HepG2 (cell line): ENCODE data around the gene H2AZ1. TPM values are rescaled to one million over a fixed set of nuclear protein-coding genes. Genes with fewer than 3 reads are reported as not detected.
A peak's percentile ranks its signal among the peaks of the same experiment; 100 is the strongest.

Source experiments
- ARID4A ChIP-seq: sonication (generic); formaldehyde crosslinking; IDR thresholded peaks from 2 replicates; pipeline ENCODE4 v1.5.0; 2020; ENCODE audit warnings: mild to moderate bottlenecking, missing genetic modification reagents, borderline replicate concordance
- ATF7-NPFF ChIP-seq: sonication (generic); formaldehyde crosslinking; IDR thresholded peaks from 2 replicates; pipeline ENCODE4 v1.8.1; 2023; ENCODE audit warnings: mild to moderate bottlenecking, low read depth, missing genetic modification reagents, moderate library complexity
- CTCF ChIP-seq: sonication (generic); formaldehyde crosslinking; IDR thresholded peaks from 2 replicates; pipeline ENCODE4 v1.5.0; 2020; ENCODE audit warnings: mild to moderate bottlenecking, missing genetic modification reagents, moderate library complexity
- KAT7 ChIP-seq: IDR thresholded peaks from 2 replicates; pipeline ENCODE4 v1.6.1; 2018; ENCODE audit warnings: borderline replicate concordance, missing compliant biosample characterization
- MEIS2 ChIP-seq: sonication (generic); formaldehyde crosslinking; IDR thresholded peaks from 2 replicates; pipeline ENCODE4 v1.9.0; 2021; ENCODE audit warnings: mild to moderate bottlenecking, missing genetic modification reagents
- PBX2 ChIP-seq: IDR thresholded peaks from 2 replicates; pipeline ENCODE4 v1.6.1; 2016; ENCODE audit warnings: control low read depth
- RFXANK ChIP-seq: IDR thresholded peaks from 2 replicates; pipeline ENCODE4 v1.6.1; 2016
- SOX13 ChIP-seq, 3 experiments: fragments of 450-650 bp in 1 of 3; sonication (generic) in 1 of 3; formaldehyde crosslinking in 1 of 3; IDR thresholded peaks in 2 of 3; conservative IDR thresholded peaks in 1 of 3; 2 replicates each; pipeline versions ENCODE4 v1.5.0 to v1.6.1; 2016 to 2020; ENCODE audit warnings: antibody characterized with exemption in 1 of 3, mild to moderate bottlenecking in 1 of 3, missing compliant biosample characterization in 1 of 3, missing genetic modification reagents in 1 of 3, moderate library complexity in 1 of 3
- TBX2 ChIP-seq: sonication (generic); formaldehyde crosslinking; IDR thresholded peaks from 2 replicates; pipeline ENCODE4 v1.5.0; 2020; ENCODE audit warnings: missing genetic modification reagents, mild to moderate bottlenecking, borderline replicate concordance
- XRCC5 ChIP-seq: fragments of 200-400 bp; formaldehyde crosslinking; optimal IDR thresholded peaks from 2 replicates; pipeline ENCODE3; 2017; ENCODE audit warnings: mild to moderate bottlenecking, low read length
- ZBTB4 ChIP-seq: sonication (generic); formaldehyde crosslinking; IDR thresholded peaks from 2 replicates; pipeline ENCODE4 v1.4.0; 2020; ENCODE audit warnings: missing genetic modification reagents, mild to moderate bottlenecking, borderline replicate concordance
- ZC3H4 ChIP-seq: sonication (generic); formaldehyde crosslinking; IDR thresholded peaks from 2 replicates; pipeline ENCODE4 v1.4.0; 2020; ENCODE audit warnings: missing genetic modification reagents, borderline replicate concordance
- ZFY ChIP-seq: sonication (generic); formaldehyde crosslinking; IDR thresholded peaks from 2 replicates; pipeline ENCODE4 v1.4.0; 2020; ENCODE audit warnings: missing genetic modification reagents
- ZNF335 ChIP-seq: sonication (generic); formaldehyde crosslinking; IDR thresholded peaks from 2 replicates; pipeline ENCODE4 v1.4.0; 2020; ENCODE audit warnings: missing genetic modification reagents
- ZNF343 ChIP-seq: sonication (generic); formaldehyde crosslinking; IDR thresholded peaks from 2 replicates; pipeline ENCODE4 v1.4.0; 2020; ENCODE audit warnings: mild to moderate bottlenecking, missing genetic modification reagents
- ZNF720 ChIP-seq: sonication (generic); formaldehyde crosslinking; IDR thresholded peaks from 2 replicates; pipeline ENCODE4 v1.4.0; 2020; ENCODE audit warnings: missing genetic modification reagents
- ZZZ3 ChIP-seq: sonication (generic); formaldehyde crosslinking; IDR thresholded peaks from 2 replicates; pipeline ENCODE4 v1.4.0; 2020; ENCODE audit warnings: missing genetic modification reagents, mild to moderate bottlenecking, borderline replicate concordance
- polyA plus RNA-seq, 8 experiments: library from polyadenylated mRNA; depleted of rRNA in 3 of 8; stranded (reverse) in 7 of 8; unstranded in 1 of 8; fragments of >200 nt; fragmentation: Illumina TruSeq in 4 of 8; extraction: Trizol in 4 of 8; gene quantifications; 2 replicates each; pipeline versions ENCODE4 v1.2.1 to v1.2.3, GENCODE V29; 2011 to 2016; ENCODE audit warnings: low read depth in 4 of 8, missing spikeins in 1 of 8, mixed read lengths in 1 of 8; ENCODE audit not compliant: insufficient read depth in 1 of 8
- total RNA-seq, 5 experiments: library from RNA; depleted of rRNA; stranded (reverse); fragments of >200 nt; fragmentation: Illumina TruSeq; extraction: Trizol; gene quantifications; 2 replicates each; pipeline ENCODE4 v1.2.3, GENCODE V29; 2016; ENCODE audit warnings: low read depth in 1 of 5

The H2AZ1 gene
- total and polyA plus RNA-seq, 2 of the 13 experiments (the other 11 are each of a cell fraction or from before 2014, with no cell fraction given), result 301 to 574 TPM

GRCh38 chr4:99949034-99949998 lies 759 bp downstream of the H2AZ1 start (continued):
- no peak for TF ChIP-seq ZZZ3 (CRISPR knock-in tag)
- TF ChIP-seq ZFY, result peak; percentile 43
- TF ChIP-seq CTCF (CRISPR knock-in tag), result peak; percentile 89
- no peak for TF ChIP-seq ZBTB4
- peak; percentile 26; the same call in 1 of the 2 replicates for TF ChIP-seq MEIS2 (CRISPR knock-in tag)
- 0 out of 2 replicates have a peak, but pooled peaks have one; percentile 49 for TF ChIP-seq KAT7
- no peak for TF ChIP-seq ZC3H4 (CRISPR knock-in tag)
- 0 out of 2 replicates have a peak, but pooled peaks have one; percentile 23 for TF ChIP-seq ZNF335 (CRISPR knock-in tag)
- peak; percentile 74 for TF ChIP-seq XRCC5
- TF ChIP-seq SOX13 (IDR thresholded peaks at IDR 0.05), result no peak
- 0 out of 4 replicates have a peak, but pooled peaks of 1 of the 2 experiments have one; percentile 15 for TF ChIP-seq SOX13 (CRISPR knock-in tag; conservative IDR thresholded peaks at IDR 0.05 in 1 of 2, IDR thresholded peaks at IDR 0.05 in 1 of 2)
- 0 out of 2 replicates have a peak, but pooled peaks have one; percentile 48 for TF ChIP-seq ATF7-NPFF (CRISPR knock-in tag)
- peak; percentile 68 for TF ChIP-seq ARID4A (CRISPR knock-in tag)
- TF ChIP-seq ZNF343, result no peak
- no peak for TF ChIP-seq PBX2 (CRISPR knock-in tag)
- TF ChIP-seq RFXANK (CRISPR knock-in tag), result no peak
- TF ChIP-seq TBX2 (CRISPR knock-in tag), result peak; percentile 35; the same call in 1 of the 2 replicates
- TF ChIP-seq ZNF720 (CRISPR knock-in tag), result no peak
